Measurements from ENCODE around the gene EGFL7. TPM values are rescaled to one million over a fixed set of nuclear protein-coding genes. Genes with fewer than 3 reads are reported as not detected.
A peak's percentile ranks its signal among the peaks of the same experiment; 100 is the strongest.

Gene EGFL7
- total and polyA plus RNA-seq, 9 donors = 56.8 to 95.9 (median 63.7) TPM

DNA sequence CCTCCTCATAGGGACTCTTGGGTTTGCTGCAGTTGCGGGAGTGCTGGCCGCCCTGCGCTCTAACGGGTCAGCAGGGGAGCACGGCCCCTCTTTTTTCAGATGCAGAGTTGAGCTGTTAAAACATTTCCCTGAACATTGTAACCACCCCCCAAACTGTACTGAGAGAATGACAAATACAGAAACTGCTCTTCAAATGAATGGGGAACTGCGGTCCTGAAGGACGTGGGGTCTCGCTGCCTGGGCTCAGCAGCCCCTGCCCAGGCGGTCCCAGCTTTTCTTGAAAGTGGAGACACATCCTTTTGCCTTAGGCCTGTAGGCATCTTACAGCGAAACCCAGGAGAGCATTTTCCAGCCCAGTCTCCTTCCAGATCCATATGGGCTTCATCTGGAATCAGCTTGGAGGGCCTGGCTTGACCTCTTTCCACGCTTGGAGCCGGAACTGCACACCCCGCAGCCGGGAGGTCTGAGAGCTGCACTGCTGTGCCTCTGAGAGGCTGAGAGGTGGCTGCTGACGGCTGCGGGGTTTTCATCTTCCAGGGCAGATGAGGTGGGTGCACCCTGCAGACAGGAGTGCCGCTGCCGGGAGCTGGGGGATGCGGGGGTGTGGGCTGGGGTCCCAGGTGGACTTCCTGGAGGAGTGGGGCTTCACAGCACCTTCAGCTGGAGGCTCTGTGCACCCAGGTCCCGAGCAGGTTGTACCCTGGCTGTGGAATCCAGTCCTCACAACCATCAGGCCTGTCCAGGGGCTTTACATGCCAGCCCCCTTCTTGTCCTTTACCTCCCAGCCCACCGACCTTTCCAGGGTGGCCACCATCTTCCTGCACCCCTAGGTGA is 25.8 kb downstream of the EGFL7 start:
- Histone ChIP-seq H3K27ac (ENCODE audit: low read length) (no peak overlapping the region), H3K4me1 (ENCODE audit: control insufficient read depth, insufficient read depth, low read length) (peaks cover 61% of the 10 kb centered on the region), H3K4me3 (ENCODE audit: low read length) (no peak overlapping the region), H3K36me3 (ENCODE audit: control insufficient read depth, insufficient read depth, low read length) (peaks cover 7% of the 10 kb centered on the region), H3K9me3 (replicated peaks; ENCODE audit: control insufficient read depth, low read depth, low read length) (no peaks in the 10 kb centered on the region), H3K27me3 (ENCODE audit: control insufficient read depth, insufficient read depth, low read length) (peaks cover 2% of the 10 kb centered on the region)
- WGBS (ENCODE audit: insufficient coverage) = 52% methylated on average over 14 of the region's 21 CpGs
- no peak for DNase-seq

DNA sequence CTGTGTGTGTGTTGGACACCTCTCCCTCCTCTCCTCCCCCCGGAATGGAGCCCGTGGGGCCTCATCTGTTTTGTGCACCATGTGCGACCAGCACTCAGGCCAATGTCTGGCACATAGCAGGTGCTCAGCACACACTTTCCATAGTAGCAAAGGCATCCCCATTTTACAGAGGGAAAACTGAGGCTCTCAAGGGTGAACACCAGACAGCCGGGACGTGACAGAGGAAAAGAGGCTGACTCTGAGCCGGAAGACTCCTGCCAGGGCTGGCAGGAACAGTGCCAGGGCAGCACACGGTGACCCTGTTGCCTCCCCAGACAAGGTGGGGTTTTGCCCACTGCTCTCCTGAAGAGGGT is 26.4 kb downstream of the EGFL7 start:
- whole genome bisulfite sequencing (ENCODE audit: insufficient coverage) = 55% methylated on average over 4 of the region's 7 CpGs
- H3K27me3 ChIP-seq (ENCODE audit: control insufficient read depth, insufficient read depth, low read length) = peaks cover 2% of the 10 kb centered on the region
- H3K4me3 ChIP-seq (ENCODE audit: low read length) = no peak overlapping the region
- peaks cover 63% of the 10 kb centered on the region for H3K4me1 ChIP-seq (ENCODE audit: control insufficient read depth, insufficient read depth, low read length)
- no peaks in the 10 kb centered on the region for H3K9me3 ChIP-seq (replicated peaks; ENCODE audit: control insufficient read depth, low read depth, low read length)
- no peak for DNase-seq
- H3K27ac ChIP-seq (ENCODE audit: low read length) = no peak overlapping the region
- peaks cover 2% of the 10 kb centered on the region for H3K36me3 ChIP-seq (ENCODE audit: control insufficient read depth, insufficient read depth, low read length)

GRCh38 chr9:136690104-136690805 is 27.5 kb downstream of the EGFL7 start:
- peaks cover 71% of the 10 kb centered on the region for H3K4me1 ChIP-seq (ENCODE audit: control insufficient read depth, insufficient read depth, low read length)
- peak; percentile 71 for DNase-seq
- peak overlapping the region; percentile 25 for H3K27ac ChIP-seq (ENCODE audit: low read length)
- peaks cover 2% of the 10 kb centered on the region for H3K27me3 ChIP-seq (ENCODE audit: control insufficient read depth, insufficient read depth, low read length)
- H3K9me3 ChIP-seq (replicated peaks; ENCODE audit: control insufficient read depth, low read depth, low read length) = no peaks in the 10 kb centered on the region
- H3K36me3 ChIP-seq (ENCODE audit: control insufficient read depth, insufficient read depth, low read length) = no peaks in the 10 kb centered on the region
- no peak overlapping the region for H3K4me3 ChIP-seq (ENCODE audit: low read length)
- 71% methylated on average over 23 of the region's 25 CpGs for whole genome bisulfite sequencing (ENCODE audit: insufficient coverage)

GRCh38 chr9:136690806-136691261 is 28.1 kb downstream of the EGFL7 start:
- 44% methylated on average over 7 of the region's 15 CpGs for WGBS (ENCODE audit: insufficient coverage)
- no peak overlapping the region for H3K4me3 ChIP-seq (ENCODE audit: low read length)
- DNase-seq = no peak
- H3K36me3 ChIP-seq (ENCODE audit: control insufficient read depth, insufficient read depth, low read length) = no peaks in the 10 kb centered on the region
- H3K9me3 ChIP-seq (replicated peaks; ENCODE audit: control insufficient read depth, low read depth, low read length) = no peaks in the 10 kb centered on the region
- peak overlapping the region; percentile 25 for H3K27ac ChIP-seq (ENCODE audit: low read length)
- H3K4me1 ChIP-seq (ENCODE audit: control insufficient read depth, insufficient read depth, low read length) = peaks cover 71% of the 10 kb centered on the region
- peaks cover 2% of the 10 kb centered on the region for H3K27me3 ChIP-seq (ENCODE audit: control insufficient read depth, insufficient read depth, low read length)

DNA sequence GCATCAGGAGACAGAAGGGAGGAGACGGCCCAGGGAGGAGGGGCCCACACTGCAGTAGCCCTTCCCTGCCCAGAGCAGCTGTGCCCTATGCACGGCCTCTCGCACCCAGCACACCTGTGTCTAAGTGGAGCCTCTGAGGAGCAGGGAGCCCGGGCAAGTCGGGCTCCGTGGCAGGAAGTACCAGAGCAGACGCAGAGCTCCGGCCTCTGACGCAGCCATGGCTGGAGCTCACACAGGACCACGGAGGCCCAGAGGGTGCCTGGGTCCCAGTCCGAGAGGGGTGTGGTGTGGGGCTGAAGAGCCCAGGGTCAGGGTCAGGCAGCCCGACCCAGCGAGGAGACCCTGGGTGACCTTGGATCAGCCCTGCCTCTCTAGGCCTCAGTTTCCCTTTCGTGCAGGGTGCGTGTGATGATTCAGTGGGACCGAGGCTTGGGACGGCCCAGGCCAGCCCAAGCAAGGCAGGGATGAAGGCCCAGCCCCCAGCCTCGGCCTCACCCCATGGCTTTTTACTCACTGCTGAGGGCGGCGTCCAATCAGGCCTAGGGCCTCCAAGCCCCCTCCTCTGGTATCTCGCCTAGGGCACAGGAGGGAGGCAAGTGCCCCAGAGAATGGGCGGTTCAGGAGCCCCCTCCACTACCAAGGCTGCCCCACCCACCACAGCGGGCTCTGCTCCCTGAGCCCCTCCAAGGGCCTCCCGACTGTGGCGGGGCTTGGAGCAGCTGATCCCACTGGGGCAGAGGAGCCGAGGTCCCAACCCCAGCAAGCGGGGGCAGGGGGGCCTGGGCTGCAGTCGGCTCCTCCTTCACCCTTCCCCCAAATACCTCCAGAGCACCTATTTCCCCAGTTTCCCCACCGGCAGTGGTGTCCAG is 28.8 kb downstream of the EGFL7 start:
- DNase-seq = no peak
- Histone ChIP-seq H3K9me3 (replicated peaks; ENCODE audit: control insufficient read depth, low read depth, low read length) (no peaks in the 10 kb centered on the region), H3K4me3 (ENCODE audit: low read length) (no peak overlapping the region), H3K27ac (ENCODE audit: low read length) (no peak overlapping the region), H3K36me3 (ENCODE audit: control insufficient read depth, insufficient read depth, low read length) (no peaks in the 10 kb centered on the region), H3K27me3 (ENCODE audit: control insufficient read depth, insufficient read depth, low read length) (peaks cover 2% of the 10 kb centered on the region), H3K4me1 (ENCODE audit: control insufficient read depth, insufficient read depth, low read length) (peaks cover 71% of the 10 kb centered on the region)
- 77% methylated on average over 26 of the region's 29 CpGs for WGBS (ENCODE audit: insufficient coverage)

GRCh38 chr9:136692185-136693134 is 29.7 kb downstream of the EGFL7 start:
- peaks cover 2% of the 10 kb centered on the region for H3K27me3 ChIP-seq (ENCODE audit: control insufficient read depth, insufficient read depth, low read length)
- no peaks in the 10 kb centered on the region for H3K9me3 ChIP-seq (replicated peaks; ENCODE audit: control insufficient read depth, low read depth, low read length)
- no peaks in the 10 kb centered on the region for H3K36me3 ChIP-seq (ENCODE audit: control insufficient read depth, insufficient read depth, low read length)
- H3K4me3 ChIP-seq (ENCODE audit: low read length) = no peak overlapping the region
- 80% methylated on average over 31 of the region's 46 CpGs for WGBS (ENCODE audit: insufficient coverage)
- no peak overlapping the region for H3K27ac ChIP-seq (ENCODE audit: low read length)
- peaks cover 75% of the 10 kb centered on the region for H3K4me1 ChIP-seq (ENCODE audit: control insufficient read depth, insufficient read depth, low read length)
- DNase-seq = no peak

DNA sequence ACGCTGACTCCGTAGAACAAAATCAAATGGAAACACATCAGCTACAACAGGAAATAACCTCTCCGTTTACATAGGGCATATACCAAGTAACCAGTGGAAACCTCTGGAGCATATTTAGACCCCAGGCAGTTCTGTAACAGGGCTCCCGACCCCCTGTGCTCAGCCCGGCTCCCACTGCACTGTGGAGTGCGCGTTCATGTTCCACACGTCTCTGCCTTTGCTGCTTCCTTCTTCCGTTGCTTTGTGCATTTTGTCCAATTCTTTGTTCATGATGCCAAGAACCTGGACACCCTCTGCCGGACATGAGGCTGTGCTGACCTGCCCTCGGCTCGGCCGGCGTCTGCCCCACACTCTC is 30.4 kb downstream of the EGFL7 start:
- Histone ChIP-seq H3K36me3 (ENCODE audit: control insufficient read depth, insufficient read depth, low read length) (no peaks in the 10 kb centered on the region), H3K4me1 (ENCODE audit: control insufficient read depth, insufficient read depth, low read length) (peaks cover 73% of the 10 kb centered on the region), H3K4me3 (ENCODE audit: low read length) (no peak overlapping the region), H3K9me3 (replicated peaks; ENCODE audit: control insufficient read depth, low read depth, low read length) (no peaks in the 10 kb centered on the region), H3K27ac (ENCODE audit: low read length) (no peak overlapping the region), H3K27me3 (ENCODE audit: control insufficient read depth, insufficient read depth, low read length) (peaks cover 4% of the 10 kb centered on the region)
- 41% methylated on average over 8 of the region's 14 CpGs for WGBS (ENCODE audit: insufficient coverage)
- no peak for DNase-seq

DNA sequence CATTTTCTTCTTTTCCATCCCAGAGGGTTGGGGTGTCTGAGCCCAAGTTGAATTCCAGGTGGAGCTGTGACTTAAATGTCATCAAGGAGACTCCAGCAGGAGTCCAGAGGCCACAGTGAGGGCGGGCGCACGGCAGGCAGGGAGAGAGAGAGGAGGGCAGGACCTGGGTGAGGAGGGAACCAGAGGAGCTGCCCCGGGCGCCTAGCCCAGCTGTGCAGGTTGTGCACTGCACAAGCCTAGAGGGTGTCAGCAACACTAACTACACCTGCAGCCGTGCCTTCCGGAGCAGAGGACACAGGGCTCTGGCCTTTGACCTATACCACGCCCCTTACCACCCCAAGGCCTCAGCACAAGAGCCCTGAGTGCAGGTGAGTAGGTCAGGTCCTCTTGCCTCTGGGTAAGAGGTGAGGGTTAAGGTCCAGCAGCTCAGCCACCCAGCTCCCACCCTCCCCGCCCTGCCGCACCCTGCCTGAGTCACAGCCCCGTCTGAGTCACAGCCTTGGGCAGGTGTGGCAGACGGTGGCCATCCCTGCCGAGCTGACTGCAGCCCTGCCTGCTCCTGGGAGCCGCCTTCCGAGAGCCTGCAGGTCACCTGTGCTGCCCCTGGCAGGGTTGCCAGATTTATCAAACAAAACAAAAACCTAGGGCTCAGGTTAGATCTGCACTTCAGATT is 30.9 kb downstream of the EGFL7 start:
- Histone ChIP-seq H3K27ac (ENCODE audit: low read length) (no peak overlapping the region), H3K36me3 (ENCODE audit: control insufficient read depth, insufficient read depth, low read length) (no peaks in the 10 kb centered on the region), H3K4me1 (ENCODE audit: control insufficient read depth, insufficient read depth, low read length) (peaks cover 69% of the 10 kb centered on the region), H3K4me3 (ENCODE audit: low read length) (no peak overlapping the region), H3K27me3 (ENCODE audit: control insufficient read depth, insufficient read depth, low read length) (peaks cover 4% of the 10 kb centered on the region), H3K9me3 (replicated peaks; ENCODE audit: control insufficient read depth, low read depth, low read length) (no peaks in the 10 kb centered on the region)
- no peak for DNase-seq
- 70% methylated on average over 8 of the region's 15 CpGs for WGBS (ENCODE audit: insufficient coverage)

All from muscle of leg (tissue), 11 donors.